ENCODE measurements around the gene ARL15.

- TF ChIP-seq CTCF (IDR thresholded peaks at IDR 0.05) (no peak), GATA2 (CRISPR knock-in tag; IDR thresholded peaks at IDR 0.05) (no peak), RAD21 (IDR thresholded peaks at IDR 0.05; ENCODE audit: low read length) (no peak)
Measured at GRCh38 chr5:53937467-53937866, 372.9 kb downstream of the ARL15 start.

Measured in SK-N-SH (cell line).